Body of pancreas (tissue), 4 donors: ENCODE data around the gene ADGRB3. TPM values are rescaled to one million over a fixed set of nuclear protein-coding genes. Genes with fewer than 3 reads are reported as not detected.
"Not testable (repeated sequence)": the region's sequence is repeated elsewhere in the genome, so short reads cannot be mapped to it uniquely, and the experiment has no call there.

Source experiments
- ATAC-seq: fragments of 150-250 bp; one replicate; pipeline ENCODE4 v1.9.1; 2016
- DNase-seq, 4 donors: peaks; one replicate each; pipeline ENCODE4 v3.0.0-alpha.2; 2019
- H3K27ac ChIP-seq, 4 donors: fragments of 200-600 bp; sonication (generic); 1 replicate in 3 of 4; 2 replicates in 1 of 4; pipeline versions ENCODE4 v1.5.1 to v1.6.1; 2016 to 2019; ENCODE audit warnings: mild to moderate bottlenecking in 1 of 4, mixed read lengths in 1 of 4, moderate library complexity in 1 of 4
- H3K27me3 ChIP-seq, 2 donors: fragments of 200-600 bp; sonication (generic); one replicate each; pipeline ENCODE4 v1.6.0; 2016; ENCODE audit warnings: mild to moderate bottlenecking in 1 of 2
- H3K36me3 ChIP-seq, 2 donors: fragments of 200-600 bp; sonication (generic); replicated peaks in 1 of 2; 2 replicates each; pipeline ENCODE4 v1.5.1; 2016; ENCODE audit warnings: low read depth in 2 of 2; ENCODE audit not compliant: insufficient read depth in 1 of 2
- H3K4me1 ChIP-seq: fragments of 200-600 bp; sonication (generic); one replicate; pipeline ENCODE4 v1.6.0; 2016
- H3K4me3 ChIP-seq, 2 donors: fragments of 200-600 bp; sonication (generic); 1 replicate in 1 of 2; 2 replicates in 1 of 2; pipeline ENCODE4 v1.5.1; 2016 to 2019
- H3K9me3 ChIP-seq, 3 donors: fragments of 200-600 bp; sonication (generic); 1 replicate in 2 of 3; 2 replicates in 1 of 3; pipeline ENCODE4 v1.5.1; 2016
- CTCF ChIP-seq, 7 experiments: fragments of 450-650 bp in 4 of 7; fragments of 200-600 bp in 3 of 7; sonication (generic) in 3 of 7; IDR thresholded peaks; one replicate each; pipeline ENCODE4 v1.5.1; 2016 to 2019; ENCODE audit warnings: antibody characterized with exemption in 7 of 7
- POLR2A ChIP-seq, 3 donors: fragments of 450-650 bp; IDR thresholded peaks; one replicate each; pipeline ENCODE4 v1.6.1; 2016; ENCODE audit warnings: antibody characterized with exemption in 3 of 3, mild to moderate bottlenecking in 2 of 3
- WGBS, 2 donors: methylation state at CpG; one replicate each; pipeline ENCODE4 v1.1.5; 2017; 5-methylcytosine and 5-hydroxymethylcytosine counted together
- intact Hi-C: fragments of 100-400 bp; cut with DNase I; formaldehyde crosslinking; loops from one replicate; pipeline ENCODE4 v1.15.1; 2023
- small RNA-seq: library from RNA; depleted of rRNA; stranded (forward); fragments of <200 nt; gene quantifications from one replicate; pipeline ENCODE3, GENCODE V24; 2016
- total RNA-seq, 2 donors: library from RNA; depleted of rRNA; stranded (reverse); fragments of >200 nt; gene quantifications; one replicate each; pipeline ENCODE4 v1.1.0, GENCODE V29; 2016

The ADGRB3 gene
- total RNA-seq, 2 donors from 2014 or later, result under 0.01 to 1.3 TPM

- H3K27me3 ChIP-seq, result no peaks in the 10 kb centered on the region
- intact Hi-C loops, result no loop called here
- H3K4me3 ChIP-seq, result no peak overlapping the region
- H3K36me3 ChIP-seq, result no peaks in the 10 kb centered on the region
- H3K9me3 ChIP-seq, result no peaks in the 10 kb centered on the region
- no peak overlapping the region for H3K27ac ChIP-seq
- ATAC-seq (no peak), DNase-seq (no peak)
- H3K4me1 ChIP-seq, result no peaks in the 10 kb centered on the region
- 13 to 18% methylated on average over 3 of the region's 3 CpGs for WGBS, 2 donors
- TF ChIP-seq CTCF (IDR thresholded peaks at IDR 0.05) (no peak), POLR2A (IDR thresholded peaks at IDR 0.05) (no peak)
These were observed 789.5 kb downstream of the ADGRB3 start for GRCh38 chr6:69424581-69424980.

GRCh38 chr6:69427882-69428281 is 792.8 kb downstream of the ADGRB3 start:
- no peak overlapping the region for H3K4me3 ChIP-seq
- H3K36me3 ChIP-seq, result no peaks in the 10 kb centered on the region
- intact Hi-C loops, result no loop called here
- TF ChIP-seq CTCF (IDR thresholded peaks at IDR 0.05), result no peak
- no peak for TF ChIP-seq POLR2A (IDR thresholded peaks at IDR 0.05)
- ATAC-seq (no peak), DNase-seq (no peak)
- no peaks in the 10 kb centered on the region for H3K27me3 ChIP-seq
- 48 to 61% methylated on average over 5 of the region's 5 CpGs for WGBS, 2 donors
- H3K4me1 ChIP-seq, result no peaks in the 10 kb centered on the region
- H3K9me3 ChIP-seq, result no peaks in the 10 kb centered on the region
- H3K27ac ChIP-seq, result no peak overlapping the region

- H3K4me1 ChIP-seq, H3K36me3 ChIP-seq, H3K27me3 ChIP-seq, DNase-seq, H3K9me3 ChIP-seq, H3K4me3 ChIP-seq, intact Hi-C loops, ATAC-seq, H3K27ac ChIP-seq: not testable (repeated sequence)
- WGBS, 2 donors, result 88 to 89% methylated on average over 15 to 16 of the region's 19 CpGs
These were observed 797.1 kb downstream of the ADGRB3 start for GRCh38 chr6:69432168-69432567.

GRCh38 chr6:69433116-69433515 is 798.0 kb downstream of the ADGRB3 start:
- DNase-seq, H3K9me3 ChIP-seq, intact Hi-C loops, H3K27me3 ChIP-seq, H3K27ac ChIP-seq, H3K4me3 ChIP-seq, ATAC-seq, H3K4me1 ChIP-seq, H3K36me3 ChIP-seq: not testable (repeated sequence)
- WGBS, 2 donors, result 75 to 82% methylated on average over 8 to 10 of the region's 22 CpGs

- Histone ChIP-seq H3K36me3 (no peaks in the 10 kb centered on the region), H3K27ac (no peak overlapping the region), H3K4me3 (no peak overlapping the region), H3K9me3 (no peaks in the 10 kb centered on the region), H3K27me3 (no peaks in the 10 kb centered on the region), H3K4me1 (no peaks in the 10 kb centered on the region)
- 79 to 81% methylated on average over 2 of the region's 2 CpGs for WGBS, 2 donors
- TF ChIP-seq CTCF (IDR thresholded peaks at IDR 0.05) (no peak), POLR2A (IDR thresholded peaks at IDR 0.05) (no peak)
- intact Hi-C loops, result no loop called here
- no peak for ATAC-seq
- no peak for DNase-seq
These were observed 803.0 kb downstream of the ADGRB3 start for GRCh38 chr6:69438113-69438512.

Small RNAs within 50 kb of the gene (small RNA-seq; reads per million reads assigned to genes)
- gene AL606923.1, result not detected
